ENCODE measurements around the gene DTNB. TPM values are rescaled to one million over a fixed set of nuclear protein-coding genes. Genes with fewer than 3 reads are reported as not detected.

The DTNB gene
- total and polyA plus RNA-seq, 2 donors (not counting 1 experiment from before 2014, with no cell fraction given), result 25.7 to 37.3 TPM

- CTCF ChIA-PET, result no interaction called here
- no peaks in the 10 kb centered on the region for H3K9me3 ChIP-seq (ENCODE audit: control extremely low read depth in 1 of 3, control insufficient read depth in 2 of 3, insufficient read depth in 1 of 3, low read length in 2 of 3)
- Mint-ChIP-seq H3K27ac (no peak overlapping the region), H3K4me3 (no peak overlapping the region), H3K4me1 (peaks cover 5% of the 10 kb centered on the region), H3K9me3 (ENCODE audit: insufficient read depth) (no peaks in the 10 kb centered on the region), H3K27me3 (no peaks in the 10 kb centered on the region)
- H3K9ac ChIP-seq (ENCODE audit: low read length), result no peak overlapping the region
- POLR2A ChIA-PET, result no interaction called here
- peaks cover 0 to 3% of the 10 kb centered on the region in 2 donors for H3K4me1 ChIP-seq (ENCODE audit: control insufficient read depth in 2 of 2, insufficient read depth in 2 of 2, low read length in 2 of 2)
- intact Hi-C loops (cut with micrococcal nuclease), result no loop called here
- H2AFZ ChIP-seq (ENCODE audit: insufficient read depth, low read depth, low read length, poor library complexity, severe bottlenecking), result no peak overlapping the region
- ATAC-seq (ENCODE audit: low read depth) (no peak), DNase-seq (no peak)
- no peak for TF ChIP-seq CTCF (IDR thresholded peaks at IDR 0.05)
- no peak for TF ChIP-seq EZH2 (IDR thresholded peaks at IDR 0.05; ENCODE audit: borderline replicate concordance, insufficient read depth, low read depth, low read length, poor library complexity, severe bottlenecking)
- no peak overlapping the region for H3K4me3 ChIP-seq (ENCODE audit: control extremely low read depth in 1 of 5, extremely low read depth in 1 of 5, insufficient read depth in 1 of 5, low read depth in 2 of 5, low read length in 4 of 5)
- H3K4me2 ChIP-seq (replicated peaks; ENCODE audit: low read depth, low read length, poor library complexity, severe bottlenecking), result no peak overlapping the region
- H4K20me1 ChIP-seq (ENCODE audit: control insufficient read depth, insufficient read depth, low read length, poor library complexity, severe bottlenecking), result no peaks in the 10 kb centered on the region
- no CpG with 5 or more reads among the region's 2 CpGs for WGBS (ENCODE audit: insufficient coverage)
- no peak overlapping the region for H3K27ac ChIP-seq (ENCODE audit: low read length in 2 of 2)
- H3K79me2 ChIP-seq (ENCODE audit: control insufficient read depth, insufficient read depth, low read length), result no peaks in the 10 kb centered on the region
- peaks cover 4 to 14% of the 10 kb centered on the region in 2 experiments for H3K36me3 ChIP-seq (replicated peaks in 1 of 2; ENCODE audit: control extremely low read depth in 1 of 2, control insufficient read depth in 1 of 2, extremely low read depth in 1 of 2, insufficient read depth in 2 of 2, low read length in 1 of 2)
- H3K27me3 ChIP-seq (replicated peaks in 1 of 4; ENCODE audit: control extremely low read depth in 1 of 4, control insufficient read depth in 3 of 4, insufficient read depth in 4 of 4, low read length in 3 of 4), result no peaks in the 10 kb centered on the region
Measured at GRCh38 chr2:25632396-25632795, 41.0 kb downstream of the DTNB start.

GRCh38 chr2:25624635-25625034 lies 48.7 kb downstream of the DTNB start:
- no peaks in the 10 kb centered on the region for H3K27me3 ChIP-seq (replicated peaks in 1 of 4; ENCODE audit: control extremely low read depth in 1 of 4, control insufficient read depth in 3 of 4, insufficient read depth in 4 of 4, low read length in 3 of 4)
- TF ChIP-seq CTCF (IDR thresholded peaks at IDR 0.05), result no peak
- TF ChIP-seq EZH2 (IDR thresholded peaks at IDR 0.05; ENCODE audit: borderline replicate concordance, insufficient read depth, low read depth, low read length, poor library complexity, severe bottlenecking), result no peak
- Mint-ChIP-seq H3K27me3 (no peaks in the 10 kb centered on the region), H3K4me3 (no peak overlapping the region), H3K4me1 (no peaks in the 10 kb centered on the region), H3K27ac (no peak overlapping the region), H3K9me3 (ENCODE audit: insufficient read depth) (no peaks in the 10 kb centered on the region)
- H3K27ac ChIP-seq (ENCODE audit: low read length in 2 of 2), result no peak overlapping the region
- H3K4me2 ChIP-seq (replicated peaks; ENCODE audit: low read depth, low read length, poor library complexity, severe bottlenecking), result no peak overlapping the region
- no peak overlapping the region for H3K9ac ChIP-seq (ENCODE audit: low read length)
- DNase-seq, result no peak
- ChIA-PET POLR2A (no interaction called here), CTCF (interaction anchor here (1.1 to 1.5 kb wide), 3 partner anchors 9 to 75 kb away, joined by 3 to 4 read pairs (median 3); no protein-coding TSS in a partner anchor)
- H2AFZ ChIP-seq (ENCODE audit: insufficient read depth, low read depth, low read length, poor library complexity, severe bottlenecking), result no peak overlapping the region
- no peaks in the 10 kb centered on the region for H3K79me2 ChIP-seq (ENCODE audit: control insufficient read depth, insufficient read depth, low read length)
- WGBS (ENCODE audit: insufficient coverage), result no CpG with 5 or more reads among the region's 2 CpGs
- H3K4me3 ChIP-seq (ENCODE audit: control extremely low read depth in 1 of 5, extremely low read depth in 1 of 5, insufficient read depth in 1 of 5, low read depth in 2 of 5, low read length in 4 of 5), result no peak overlapping the region
- no peaks in the 10 kb centered on the region for H3K9me3 ChIP-seq (ENCODE audit: control extremely low read depth in 1 of 3, control insufficient read depth in 2 of 3, insufficient read depth in 1 of 3, low read length in 2 of 3)
- no peak for ATAC-seq (ENCODE audit: low read depth)
- H3K36me3 ChIP-seq (replicated peaks in 1 of 2; ENCODE audit: control extremely low read depth in 1 of 2, control insufficient read depth in 1 of 2, extremely low read depth in 1 of 2, insufficient read depth in 2 of 2, low read length in 1 of 2), result peaks cover 7 to 20% of the 10 kb centered on the region in 2 experiments
- intact Hi-C loops (cut with micrococcal nuclease), result no loop called here
- no peaks in the 10 kb centered on the region for H3K4me1 ChIP-seq (ENCODE audit: control insufficient read depth in 2 of 2, insufficient read depth in 2 of 2, low read length in 2 of 2)
- H4K20me1 ChIP-seq (ENCODE audit: control insufficient read depth, insufficient read depth, low read length, poor library complexity, severe bottlenecking), result no peaks in the 10 kb centered on the region

All from B cell (primary cell).